ENCODE data around the gene TLE4.

TLE4 gene

GRCh38 chr9:79686381-79687130 is 114.8 kb downstream of the TLE4 start:
- TF ChIP-seq, protein P1, sequence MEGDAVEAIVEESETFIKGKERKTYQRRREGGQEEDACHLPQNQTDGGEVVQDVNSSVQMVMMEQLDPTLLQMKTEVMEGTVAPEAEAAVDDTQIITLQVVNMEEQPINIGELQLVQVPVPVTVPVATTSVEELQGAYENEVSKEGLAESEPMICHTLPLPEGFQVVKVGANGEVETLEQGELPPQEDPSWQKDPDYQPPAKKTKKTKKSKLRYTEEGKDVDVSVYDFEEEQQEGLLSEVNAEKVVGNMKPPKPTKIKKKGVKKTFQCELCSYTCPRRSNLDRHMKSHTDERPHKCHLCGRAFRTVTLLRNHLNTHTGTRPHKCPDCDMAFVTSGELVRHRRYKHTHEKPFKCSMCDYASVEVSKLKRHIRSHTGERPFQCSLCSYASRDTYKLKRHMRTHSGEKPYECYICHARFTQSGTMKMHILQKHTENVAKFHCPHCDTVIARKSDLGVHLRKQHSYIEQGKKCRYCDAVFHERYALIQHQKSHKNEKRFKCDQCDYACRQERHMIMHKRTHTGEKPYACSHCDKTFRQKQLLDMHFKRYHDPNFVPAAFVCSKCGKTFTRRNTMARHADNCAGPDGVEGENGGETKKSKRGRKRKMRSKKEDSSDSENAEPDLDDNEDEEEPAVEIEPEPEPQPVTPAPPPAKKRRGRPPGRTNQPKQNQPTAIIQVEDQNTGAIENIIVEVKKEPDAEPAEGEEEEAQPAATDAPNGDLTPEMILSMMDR (conservative IDR thresholded peaks at IDR 0.05; ENCODE audit: low read length), result peak; percentile 35
- H3K4me3 ChIP-seq (ENCODE audit: low read length), result no peak overlapping the region
- DNase-seq (ENCODE audit: low read depth), result peak; percentile 94

DNA sequence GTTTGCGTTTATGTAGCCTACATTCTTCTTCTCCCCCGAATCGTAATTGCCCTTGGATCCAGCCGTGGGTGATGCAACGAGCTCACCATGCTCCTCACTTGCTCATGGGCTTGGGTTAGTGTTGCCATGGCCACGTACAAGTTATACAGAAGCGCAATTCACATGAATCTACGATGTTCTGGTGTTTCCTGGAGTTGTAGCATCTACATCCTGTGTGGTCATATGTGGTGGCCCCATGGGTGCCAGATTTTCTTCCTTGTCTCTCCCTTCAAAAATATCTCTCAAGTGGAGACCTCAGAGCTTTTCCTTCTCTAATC is 115.3 kb downstream of the TLE4 start:
- DNase-seq (ENCODE audit: low read depth), result no peak
- TF ChIP-seq, protein P1 (conservative IDR thresholded peaks at IDR 0.05; ENCODE audit: low read length), result no peak
- H3K4me3 ChIP-seq (ENCODE audit: low read length), result no peak overlapping the region

- TF ChIP-seq, protein P1 (conservative IDR thresholded peaks at IDR 0.05; ENCODE audit: low read length), result no peak
- H3K4me3 ChIP-seq (ENCODE audit: low read length), result no peak overlapping the region
- DNase-seq (ENCODE audit: low read depth), result no peak
Measured at GRCh38 chr9:79688363-79688762, 116.6 kb downstream of the TLE4 start.

GRCh38 chr9:79689576-79689975 is 117.8 kb downstream of the TLE4 start:
- TF ChIP-seq, protein P1 (conservative IDR thresholded peaks at IDR 0.05; ENCODE audit: low read length), result no peak
- no peak overlapping the region for H3K4me3 ChIP-seq (ENCODE audit: low read length)
- no peak for DNase-seq (ENCODE audit: low read depth)

- DNase-seq (ENCODE audit: low read depth), result no peak
- TF ChIP-seq, protein P1 (conservative IDR thresholded peaks at IDR 0.05; ENCODE audit: low read length), result no peak
- no peak overlapping the region for H3K4me3 ChIP-seq (ENCODE audit: low read length)
Measured at GRCh38 chr9:79691496-79691895, 119.7 kb downstream of the TLE4 start.

- no peak for DNase-seq (ENCODE audit: low read depth)
- TF ChIP-seq, protein P1 (conservative IDR thresholded peaks at IDR 0.05; ENCODE audit: low read length), result no peak
- H3K4me3 ChIP-seq (ENCODE audit: low read length), result no peak overlapping the region
Measured at GRCh38 chr9:79692857-79693571, 121.2 kb downstream of the TLE4 start.

GRCh38 chr9:79693750-79694149 is 122.0 kb downstream of the TLE4 start:
- no peak overlapping the region for H3K4me3 ChIP-seq (ENCODE audit: low read length)
- no peak for DNase-seq (ENCODE audit: low read depth)
- TF ChIP-seq, protein P1 (conservative IDR thresholded peaks at IDR 0.05; ENCODE audit: low read length), result no peak
